Type B pancreatic cell (in vitro differentiated cells): ENCODE data around the gene GPR137. TPM values are rescaled to one million over a fixed set of nuclear protein-coding genes. Genes with fewer than 3 reads are reported as not detected.

Experiments used
- DNase-seq: peaks from one replicate; pipeline ENCODE4 v3.0.0; 2021; ENCODE audit warnings: mixed read lengths; ENCODE audit not compliant: unreplicated experiment; ENCODE audit errors: extremely low spot score
- H3K27ac Mint-ChIP-seq: 2 replicates; pipeline ENCODE4 v1.8.0; 2021; ENCODE audit warnings: mild to moderate bottlenecking, mixed read lengths
- H3K27me3 Mint-ChIP-seq: 2 replicates; pipeline ENCODE4 v1.8.0; 2021; ENCODE audit warnings: mixed read lengths
- H3K36me3 Mint-ChIP-seq: 2 replicates; pipeline ENCODE4 v1.8.0; 2021; ENCODE audit warnings: mixed read lengths
- H3K4me1 Mint-ChIP-seq: one replicate; pipeline ENCODE4 v1.8.0; 2021; ENCODE audit warnings: mixed read lengths; ENCODE audit not compliant: unreplicated experiment
- H3K4me3 Mint-ChIP-seq: 2 replicates; pipeline ENCODE4 v1.8.0; 2021; ENCODE audit warnings: mild to moderate bottlenecking, mixed read lengths
- H3K9me3 Mint-ChIP-seq: 2 replicates; pipeline ENCODE4 v1.8.0; 2021; ENCODE audit warnings: mixed read lengths
- total RNA-seq: library from RNA; stranded (reverse); gene quantifications from 2 replicates; pipeline ENCODE4 v1.2.1, GENCODE V29; 2021; ENCODE audit warnings: low replicate concordance
- TF ChIP-seq, protein P1 (sequence below): fragments of 200-600 bp; sonication (generic); conservative IDR thresholded peaks from 2 replicates; pipeline ENCODE4 v1.5.0; 2021; ENCODE audit warnings: antibody characterized with exemption, mild to moderate bottlenecking

Gene GPR137
- total RNA-seq, 1 donor from 2014 or later, result 47.9 TPM

DNA sequence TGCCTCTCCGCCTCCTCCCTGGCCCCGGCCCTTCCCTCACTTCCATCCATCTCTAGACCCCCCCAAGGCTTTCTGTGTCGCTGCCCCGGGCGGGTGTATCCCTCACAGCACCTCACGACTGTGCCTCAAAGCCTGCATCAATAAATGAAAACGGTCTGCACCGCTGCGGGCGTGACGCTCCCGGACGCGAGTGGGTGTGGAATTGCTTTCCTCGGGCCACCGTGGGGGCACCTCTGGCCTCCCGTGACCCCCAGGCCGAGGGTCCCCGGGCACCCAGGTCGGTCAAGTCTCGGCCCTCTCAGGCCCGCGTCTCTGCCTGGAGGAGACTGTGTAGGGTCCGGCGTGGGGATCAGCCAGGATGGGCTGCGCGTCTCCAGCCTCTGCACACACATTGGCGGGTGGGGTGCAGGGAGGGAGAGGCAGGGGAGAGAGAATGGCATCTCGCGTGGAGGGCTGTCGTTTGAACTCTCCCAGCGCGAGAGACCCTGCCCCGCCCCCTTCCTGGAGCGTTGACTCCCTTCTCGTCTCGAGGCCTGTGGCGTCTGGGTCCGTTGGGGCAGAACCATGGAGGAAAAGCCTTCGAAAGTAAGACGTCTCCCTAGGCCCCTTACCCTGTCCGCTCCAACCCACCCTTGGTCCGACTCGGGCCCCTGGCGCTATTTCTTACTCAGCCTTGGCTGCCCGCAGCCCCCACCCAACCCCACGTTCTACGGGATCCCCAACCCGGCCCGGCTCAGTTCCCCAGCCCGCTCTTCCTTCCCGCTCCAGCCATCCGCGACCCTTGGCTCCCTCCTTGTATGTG, 14.4 kb downstream of the GPR137 start, which contains the start of gene CATSPERZ:
CATSPERZ (plus strand) TSS at position 512 of the 802 bp plus-strand sequence; CDS start at position 565, 53 bp downstream.
- TF ChIP-seq, protein P1, sequence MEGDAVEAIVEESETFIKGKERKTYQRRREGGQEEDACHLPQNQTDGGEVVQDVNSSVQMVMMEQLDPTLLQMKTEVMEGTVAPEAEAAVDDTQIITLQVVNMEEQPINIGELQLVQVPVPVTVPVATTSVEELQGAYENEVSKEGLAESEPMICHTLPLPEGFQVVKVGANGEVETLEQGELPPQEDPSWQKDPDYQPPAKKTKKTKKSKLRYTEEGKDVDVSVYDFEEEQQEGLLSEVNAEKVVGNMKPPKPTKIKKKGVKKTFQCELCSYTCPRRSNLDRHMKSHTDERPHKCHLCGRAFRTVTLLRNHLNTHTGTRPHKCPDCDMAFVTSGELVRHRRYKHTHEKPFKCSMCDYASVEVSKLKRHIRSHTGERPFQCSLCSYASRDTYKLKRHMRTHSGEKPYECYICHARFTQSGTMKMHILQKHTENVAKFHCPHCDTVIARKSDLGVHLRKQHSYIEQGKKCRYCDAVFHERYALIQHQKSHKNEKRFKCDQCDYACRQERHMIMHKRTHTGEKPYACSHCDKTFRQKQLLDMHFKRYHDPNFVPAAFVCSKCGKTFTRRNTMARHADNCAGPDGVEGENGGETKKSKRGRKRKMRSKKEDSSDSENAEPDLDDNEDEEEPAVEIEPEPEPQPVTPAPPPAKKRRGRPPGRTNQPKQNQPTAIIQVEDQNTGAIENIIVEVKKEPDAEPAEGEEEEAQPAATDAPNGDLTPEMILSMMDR, result no peak
- Mint-ChIP-seq H3K4me3 (peak within 1 kb of the TSS; percentile 80), H3K4me1 (peaks cover 9% of the 10 kb centered on the region), H3K27ac (peak within 1 kb of the TSS; percentile 76), H3K9me3 (no peaks in the 10 kb centered on the region), H3K36me3 (no peaks in the 10 kb centered on the region), H3K27me3 (peaks cover 65% of the 10 kb centered on the region)
- no peak for DNase-seq

DNA sequence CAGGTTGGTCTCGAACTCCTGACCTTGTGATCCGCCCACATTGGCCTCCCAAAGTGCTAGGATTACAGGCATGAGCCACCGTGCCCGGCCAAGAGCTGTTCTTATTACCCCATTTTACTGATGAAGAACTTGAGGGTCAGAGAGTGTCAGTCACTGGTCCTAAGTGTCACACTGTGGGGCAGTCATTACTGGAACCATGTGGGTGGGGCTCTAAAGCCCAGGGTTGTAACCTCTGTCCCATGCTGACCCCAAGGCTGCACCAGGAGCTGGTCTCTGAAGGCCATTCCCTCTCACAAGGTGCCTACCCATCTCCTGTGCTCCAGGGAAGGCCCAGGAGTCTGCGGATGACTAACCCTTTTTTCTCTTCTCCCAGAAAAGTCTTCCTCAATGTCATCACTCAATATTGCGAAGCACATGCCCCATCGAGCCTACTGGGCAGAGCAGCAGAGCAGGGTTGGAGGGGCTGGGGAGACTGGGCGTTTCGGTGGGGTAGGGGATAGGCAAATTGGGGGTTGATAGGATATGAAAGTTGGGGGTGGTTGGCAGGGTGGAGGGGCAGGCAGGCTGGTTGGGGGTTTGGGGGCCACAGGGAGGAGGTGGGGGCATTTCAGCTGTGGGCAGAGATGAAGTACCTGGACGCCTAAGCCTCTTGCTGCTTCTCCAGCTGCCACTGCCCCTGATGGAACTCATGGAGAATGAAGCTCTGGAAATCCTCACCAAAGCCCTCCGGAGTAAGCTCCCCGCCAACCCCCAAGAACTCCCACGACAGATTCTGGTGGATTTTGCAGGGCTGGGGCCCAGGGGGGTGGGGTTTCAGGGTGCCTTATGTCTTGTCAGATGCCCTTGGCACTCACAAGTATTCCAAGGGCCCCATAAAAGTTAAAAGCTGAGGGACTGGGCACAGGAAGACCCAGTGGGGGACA, 17.7 kb downstream of the GPR137 start:
- peak overlapping the region; percentile 93 for H3K4me3 Mint-ChIP-seq
- H3K27me3 Mint-ChIP-seq, result peaks cover 32% of the 10 kb centered on the region
- peaks cover 20% of the 10 kb centered on the region for H3K4me1 Mint-ChIP-seq
- no peak overlapping the region for H3K27ac Mint-ChIP-seq
- no peaks in the 10 kb centered on the region for H3K36me3 Mint-ChIP-seq
- TF ChIP-seq, protein P1, result no peak
- no peaks in the 10 kb centered on the region for H3K9me3 Mint-ChIP-seq
- DNase-seq, result no peak

DNA sequence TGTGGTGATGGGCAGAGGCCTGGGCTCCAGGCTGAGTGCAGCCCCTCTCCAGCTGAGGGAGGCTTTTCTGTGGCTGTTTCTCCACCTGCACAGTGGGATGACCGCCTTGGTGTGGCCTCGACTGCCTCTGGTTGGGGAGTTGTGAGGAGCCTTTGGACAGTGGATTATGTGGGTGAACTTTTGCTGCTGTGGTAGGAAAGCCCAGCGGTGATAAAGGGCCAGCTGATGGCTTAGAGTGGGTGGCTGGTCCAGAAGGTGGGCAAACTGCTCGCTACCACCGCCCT, 18.3 kb downstream of the GPR137 start:
- H3K36me3 Mint-ChIP-seq, result no peaks in the 10 kb centered on the region
- no peak for DNase-seq
- H3K9me3 Mint-ChIP-seq, result no peaks in the 10 kb centered on the region
- peak overlapping the region; percentile 93 for H3K4me3 Mint-ChIP-seq
- H3K27ac Mint-ChIP-seq, result peak overlapping the region; percentile 99
- TF ChIP-seq, protein P1, result no peak
- peaks cover 26% of the 10 kb centered on the region for H3K27me3 Mint-ChIP-seq
- H3K4me1 Mint-ChIP-seq, result peaks cover 20% of the 10 kb centered on the region

DNA sequence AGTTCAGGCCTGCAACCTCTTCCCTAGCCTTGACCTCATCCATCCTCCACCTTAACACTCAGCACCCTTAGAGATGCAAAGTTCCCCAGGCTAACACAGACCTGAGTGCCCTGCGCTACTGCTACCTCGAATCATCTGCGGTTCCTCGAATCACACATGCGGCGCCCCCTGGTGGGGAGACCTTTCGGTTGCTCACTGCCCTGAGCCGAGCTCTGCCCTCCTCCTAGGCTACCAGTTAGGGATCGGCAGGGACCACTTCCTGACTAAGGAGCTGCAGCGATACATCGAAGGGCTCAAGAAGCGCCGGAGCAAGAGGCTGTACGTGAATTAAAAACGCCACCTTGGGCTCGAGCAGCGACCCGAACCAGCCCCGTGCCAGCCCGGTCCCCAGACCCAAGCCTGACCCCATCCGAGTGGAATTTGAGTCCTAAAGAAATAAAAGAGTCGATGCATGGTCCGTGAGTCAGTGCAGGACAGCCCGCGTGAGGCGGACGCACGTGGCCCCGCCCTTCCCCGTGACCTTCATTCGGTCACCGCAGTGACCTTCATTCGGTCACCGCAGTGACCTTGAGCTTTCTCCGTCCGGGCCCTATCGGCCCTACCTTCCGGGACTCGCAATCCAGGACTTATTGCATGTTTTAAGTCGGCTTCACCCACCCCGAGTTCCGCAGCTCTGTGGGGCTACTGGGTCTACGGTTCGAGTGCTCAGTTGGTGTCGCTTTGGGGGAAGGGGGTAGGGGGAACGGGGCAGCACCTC, 18.8 kb downstream of the GPR137 start:
- TF ChIP-seq, protein P1, result peak; percentile 96
- Mint-ChIP-seq H3K4me1 (peaks cover 20% of the 10 kb centered on the region), H3K36me3 (no peaks in the 10 kb centered on the region), H3K9me3 (no peaks in the 10 kb centered on the region), H3K27ac (peak overlapping the region; percentile 99), H3K4me3 (peak overlapping the region; percentile 93), H3K27me3 (peaks cover 21% of the 10 kb centered on the region)
- peak; percentile 95 for DNase-seq

DNA sequence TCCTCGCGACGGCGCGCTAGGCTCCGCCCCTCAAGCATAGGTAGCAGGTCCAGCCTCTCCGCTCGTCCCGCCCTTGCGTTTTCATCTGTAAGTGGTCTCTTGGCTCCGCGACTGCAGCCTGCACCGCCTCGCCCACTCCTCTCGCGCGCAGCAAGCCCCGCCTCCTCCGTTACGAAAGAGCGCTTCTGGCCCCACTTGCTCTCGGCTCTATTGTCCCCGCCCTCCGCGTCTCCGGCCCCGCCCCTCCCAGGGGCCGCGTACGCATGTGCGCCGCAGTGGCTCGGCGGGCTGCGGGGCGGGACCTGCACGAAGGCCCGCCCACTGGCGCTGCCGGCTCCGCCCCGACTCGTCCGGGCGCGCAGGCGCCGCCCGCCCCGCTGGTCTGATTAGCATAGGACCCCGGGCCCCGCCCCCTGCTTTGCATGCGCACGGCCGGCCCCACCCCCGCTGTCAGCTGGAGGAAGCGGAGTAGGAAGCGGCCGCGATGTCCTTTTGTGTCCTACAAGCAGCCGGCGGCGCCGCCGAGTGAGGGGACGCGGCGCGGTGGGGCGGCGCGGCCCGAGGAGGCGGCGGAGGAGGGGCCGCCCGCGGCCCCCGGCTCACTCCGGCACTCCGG, 19.5 kb downstream of the GPR137 start, which contains the start of gene ESRRA:
ESRRA (plus strand) TSS at position 450 of the 616 bp plus-strand sequence. CDS start 1,656 bp downstream, outside the sequence.
- peak; percentile 100 for DNase-seq
- TF ChIP-seq, protein P1, result no peak
- H3K4me1 Mint-ChIP-seq, result peaks cover 20% of the 10 kb centered on the region
- peak within 1 kb of the TSS; percentile 96 for H3K4me3 Mint-ChIP-seq
- peaks cover 14% of the 10 kb centered on the region for H3K27me3 Mint-ChIP-seq
- peak within 1 kb of the TSS; percentile 99 for H3K27ac Mint-ChIP-seq
- no peaks in the 10 kb centered on the region for H3K9me3 Mint-ChIP-seq
- H3K36me3 Mint-ChIP-seq, result no peaks in the 10 kb centered on the region
